ENCODE results near the gene ANK2.

The ANK2 gene

DNA sequence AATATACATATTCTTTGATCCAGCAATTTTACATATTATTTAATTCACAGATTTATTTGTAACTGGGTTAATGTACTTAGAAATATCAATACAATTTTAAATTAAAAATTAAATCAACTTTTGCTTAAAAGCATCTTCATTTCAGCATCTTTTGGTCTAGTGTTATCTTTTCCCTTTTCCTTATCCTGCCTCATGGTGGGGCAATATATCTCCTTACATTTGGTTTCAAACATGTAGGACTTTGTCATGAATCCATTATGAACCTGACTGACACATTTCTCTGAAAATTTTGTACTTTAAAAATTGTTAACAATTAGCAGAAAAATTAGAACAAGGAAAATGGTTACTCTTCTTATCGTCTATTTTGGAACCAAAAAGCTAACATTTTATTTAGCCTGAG lies 42.8 kb upstream of the ANK2 start:
- TF ChIP-seq POLR2AphosphoS5 (IDR thresholded peaks at IDR 0.05; ENCODE audit: low read depth) (no peak), GABPA (IDR thresholded peaks at IDR 0.05; ENCODE audit: low read depth) (no peak), SPI1 (IDR thresholded peaks at IDR 0.05; ENCODE audit: borderline replicate concordance, low read depth) (no peak)
- TF ChIP-seq, protein P1, sequence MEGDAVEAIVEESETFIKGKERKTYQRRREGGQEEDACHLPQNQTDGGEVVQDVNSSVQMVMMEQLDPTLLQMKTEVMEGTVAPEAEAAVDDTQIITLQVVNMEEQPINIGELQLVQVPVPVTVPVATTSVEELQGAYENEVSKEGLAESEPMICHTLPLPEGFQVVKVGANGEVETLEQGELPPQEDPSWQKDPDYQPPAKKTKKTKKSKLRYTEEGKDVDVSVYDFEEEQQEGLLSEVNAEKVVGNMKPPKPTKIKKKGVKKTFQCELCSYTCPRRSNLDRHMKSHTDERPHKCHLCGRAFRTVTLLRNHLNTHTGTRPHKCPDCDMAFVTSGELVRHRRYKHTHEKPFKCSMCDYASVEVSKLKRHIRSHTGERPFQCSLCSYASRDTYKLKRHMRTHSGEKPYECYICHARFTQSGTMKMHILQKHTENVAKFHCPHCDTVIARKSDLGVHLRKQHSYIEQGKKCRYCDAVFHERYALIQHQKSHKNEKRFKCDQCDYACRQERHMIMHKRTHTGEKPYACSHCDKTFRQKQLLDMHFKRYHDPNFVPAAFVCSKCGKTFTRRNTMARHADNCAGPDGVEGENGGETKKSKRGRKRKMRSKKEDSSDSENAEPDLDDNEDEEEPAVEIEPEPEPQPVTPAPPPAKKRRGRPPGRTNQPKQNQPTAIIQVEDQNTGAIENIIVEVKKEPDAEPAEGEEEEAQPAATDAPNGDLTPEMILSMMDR (IDR thresholded peaks at IDR 0.05; ENCODE audit: insufficient read depth, low read length): no peak
- TF ChIP-seq, protein P2, sequence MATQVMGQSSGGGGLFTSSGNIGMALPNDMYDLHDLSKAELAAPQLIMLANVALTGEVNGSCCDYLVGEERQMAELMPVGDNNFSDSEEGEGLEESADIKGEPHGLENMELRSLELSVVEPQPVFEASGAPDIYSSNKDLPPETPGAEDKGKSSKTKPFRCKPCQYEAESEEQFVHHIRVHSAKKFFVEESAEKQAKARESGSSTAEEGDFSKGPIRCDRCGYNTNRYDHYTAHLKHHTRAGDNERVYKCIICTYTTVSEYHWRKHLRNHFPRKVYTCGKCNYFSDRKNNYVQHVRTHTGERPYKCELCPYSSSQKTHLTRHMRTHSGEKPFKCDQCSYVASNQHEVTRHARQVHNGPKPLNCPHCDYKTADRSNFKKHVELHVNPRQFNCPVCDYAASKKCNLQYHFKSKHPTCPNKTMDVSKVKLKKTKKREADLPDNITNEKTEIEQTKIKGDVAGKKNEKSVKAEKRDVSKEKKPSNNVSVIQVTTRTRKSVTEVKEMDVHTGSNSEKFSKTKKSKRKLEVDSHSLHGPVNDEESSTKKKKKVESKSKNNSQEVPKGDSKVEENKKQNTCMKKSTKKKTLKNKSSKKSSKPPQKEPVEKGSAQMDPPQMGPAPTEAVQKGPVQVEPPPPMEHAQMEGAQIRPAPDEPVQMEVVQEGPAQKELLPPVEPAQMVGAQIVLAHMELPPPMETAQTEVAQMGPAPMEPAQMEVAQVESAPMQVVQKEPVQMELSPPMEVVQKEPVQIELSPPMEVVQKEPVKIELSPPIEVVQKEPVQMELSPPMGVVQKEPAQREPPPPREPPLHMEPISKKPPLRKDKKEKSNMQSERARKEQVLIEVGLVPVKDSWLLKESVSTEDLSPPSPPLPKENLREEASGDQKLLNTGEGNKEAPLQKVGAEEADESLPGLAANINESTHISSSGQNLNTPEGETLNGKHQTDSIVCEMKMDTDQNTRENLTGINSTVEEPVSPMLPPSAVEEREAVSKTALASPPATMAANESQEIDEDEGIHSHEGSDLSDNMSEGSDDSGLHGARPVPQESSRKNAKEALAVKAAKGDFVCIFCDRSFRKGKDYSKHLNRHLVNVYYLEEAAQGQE (IDR thresholded peaks at IDR 0.05; ENCODE audit: insufficient replicate concordance, low read depth): no peak
- Histone ChIP-seq H3K27me3 (ENCODE audit: insufficient read depth, poor library complexity, severe bottlenecking) (no peaks in the 10 kb centered on the region), H3K4me3 (replicated peaks; ENCODE audit: insufficient read depth, low read length) (no peak overlapping the region), H3K27ac (replicated peaks) (no peak overlapping the region)
- no peak for DNase-seq (ENCODE audit: low read depth in 1 of 2, low spot score in 1 of 2)

DNA sequence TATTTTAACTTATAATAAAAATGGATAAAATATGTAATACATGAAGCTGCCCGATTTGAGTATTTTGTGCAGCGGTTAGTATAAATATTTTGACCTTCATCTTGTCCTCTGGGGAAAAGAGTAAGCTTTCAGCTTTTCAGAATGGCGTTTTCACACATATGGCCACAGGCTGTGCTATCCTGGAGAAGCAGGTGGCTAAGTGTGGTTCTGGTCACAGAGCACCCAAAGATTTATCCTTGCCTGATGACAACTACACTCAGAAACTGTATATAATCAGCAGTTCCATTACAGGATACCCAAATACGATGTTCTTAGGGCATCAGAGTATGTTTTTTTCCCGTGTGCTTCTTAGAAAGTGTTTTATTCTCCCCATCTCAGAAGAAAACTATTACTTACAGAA lies 42.3 kb upstream of the ANK2 start:
- no peaks in the 10 kb centered on the region for H3K27me3 ChIP-seq (ENCODE audit: insufficient read depth, poor library complexity, severe bottlenecking)
- no peak for DNase-seq (ENCODE audit: low read depth in 1 of 2, low spot score in 1 of 2)
- TF ChIP-seq, protein P2 (IDR thresholded peaks at IDR 0.05; ENCODE audit: insufficient replicate concordance, low read depth): no peak
- TF ChIP-seq GABPA (IDR thresholded peaks at IDR 0.05; ENCODE audit: low read depth) (no peak), POLR2AphosphoS5 (IDR thresholded peaks at IDR 0.05; ENCODE audit: low read depth) (no peak), SPI1 (IDR thresholded peaks at IDR 0.05; ENCODE audit: borderline replicate concordance, low read depth) (no peak)
- TF ChIP-seq, protein P1 (IDR thresholded peaks at IDR 0.05; ENCODE audit: insufficient read depth, low read length): no peak

DNA sequence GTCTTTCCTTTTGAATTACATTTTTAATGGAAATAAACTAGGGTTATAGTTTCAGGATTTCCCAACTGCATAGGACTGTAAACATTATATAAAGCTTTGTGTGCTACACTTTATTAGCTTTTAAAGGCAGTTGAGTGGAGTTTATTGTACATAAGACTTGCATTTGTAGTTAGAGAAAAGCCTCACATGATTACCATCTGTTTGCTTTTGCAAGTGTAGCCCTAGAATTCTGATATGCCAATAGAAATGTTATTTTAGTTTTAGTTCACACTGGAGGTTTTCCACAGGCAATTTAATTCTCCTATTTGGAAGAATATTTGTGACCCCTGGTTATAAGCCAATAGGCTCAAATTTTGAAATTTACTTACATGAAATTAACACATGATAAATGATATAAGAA lies 41.3 kb upstream of the ANK2 start:
- Histone ChIP-seq H3K27ac (replicated peaks) (no peak overlapping the region), H3K4me3 (replicated peaks; ENCODE audit: insufficient read depth, low read length) (no peak overlapping the region), H3K27me3 (ENCODE audit: insufficient read depth, poor library complexity, severe bottlenecking) (no peaks in the 10 kb centered on the region)
- no peak for DNase-seq (ENCODE audit: low read depth in 1 of 2, low spot score in 1 of 2)
- no peak for TF ChIP-seq SPI1 (IDR thresholded peaks at IDR 0.05; ENCODE audit: borderline replicate concordance, low read depth)
- TF ChIP-seq, protein P2 (IDR thresholded peaks at IDR 0.05; ENCODE audit: insufficient replicate concordance, low read depth): no peak
- TF ChIP-seq GABPA (IDR thresholded peaks at IDR 0.05; ENCODE audit: low read depth): no peak
- TF ChIP-seq, protein P1 (IDR thresholded peaks at IDR 0.05; ENCODE audit: insufficient read depth, low read length): no peak
- no peak for TF ChIP-seq POLR2AphosphoS5 (IDR thresholded peaks at IDR 0.05; ENCODE audit: low read depth)

More for the DNA sequence above, 42.3 kb upstream of the ANK2 start:
- Histone ChIP-seq H3K4me3 (replicated peaks; ENCODE audit: insufficient read depth, low read length) (no peak overlapping the region), H3K27ac (replicated peaks) (no peak overlapping the region)
